Measurements from ENCODE around the gene GMFB.

GMFB gene

GRCh38 chr14:54488646-54489317 lies at the start of gene GMFB (continued):
- TF ChIP-seq ZNF37A (tag by site-specific recombination; IDR thresholded peaks at IDR 0.05) = no peak
- no peak for TF ChIP-seq ZNF155 (tag by site-specific recombination; IDR thresholded peaks at IDR 0.05)
- no peak for TF ChIP-seq ZNF19 (tag by site-specific recombination; IDR thresholded peaks at IDR 0.05; ENCODE audit: low read depth)
- peak; percentile 45; the same call in 1 of the 2 replicates for TF ChIP-seq ZNF449 (tag by site-specific recombination; IDR thresholded peaks at IDR 0.05)
- no peak for TF ChIP-seq ZNF221 (tag by site-specific recombination; IDR thresholded peaks at IDR 0.05; ENCODE audit: borderline replicate concordance)
- TF ChIP-seq ZSCAN23 (tag by site-specific recombination; IDR thresholded peaks at IDR 0.05) = no peak
- no peak for TF ChIP-seq ZNF350 (tag by site-specific recombination; IDR thresholded peaks at IDR 0.05)
- TF ChIP-seq ZNF184 (tag by site-specific recombination; IDR thresholded peaks at IDR 0.05) = no peak
- no peak for TF ChIP-seq ZNF157 (tag by site-specific recombination; IDR thresholded peaks at IDR 0.05)
- no peak for TF ChIP-seq ELK4 (IDR thresholded peaks at IDR 0.05; ENCODE audit: borderline replicate concordance, low read depth, low read length)
- TF ChIP-seq ZNF404 (tag by site-specific recombination; IDR thresholded peaks at IDR 0.05) = no peak
- TF ChIP-seq ZNF677 (tag by site-specific recombination; IDR thresholded peaks at IDR 0.05) = no peak
- TF ChIP-seq ZNF76 (tag by site-specific recombination; IDR thresholded peaks at IDR 0.05; ENCODE audit: borderline replicate concordance, low read depth) = peak; percentile 75
- TF ChIP-seq ZBTB1 (tag by site-specific recombination; IDR thresholded peaks at IDR 0.05) = no peak
- TF ChIP-seq ZNF140 (tag by site-specific recombination; IDR thresholded peaks at IDR 0.05) = no peak
- peak; percentile 73 for TF ChIP-seq PATZ1 (tag by site-specific recombination; IDR thresholded peaks at IDR 0.05)
- TF ChIP-seq ZNF488 (tag by site-specific recombination; IDR thresholded peaks at IDR 0.05) = no peak
- no peak for TF ChIP-seq HOXC10 (CRISPR knock-in tag; IDR thresholded peaks at IDR 0.05)
- TF ChIP-seq ZBTB11 (tag by site-specific recombination; conservative IDR thresholded peaks at IDR 0.05; ENCODE audit: low read depth) = peak; percentile 87
- TF ChIP-seq BCL11B (tag by site-specific recombination; IDR thresholded peaks at IDR 0.05; ENCODE audit: low read depth) = no peak
- peak; percentile 58; the same call in 1 of the 2 replicates for TF ChIP-seq ZNF629 (tag by site-specific recombination; IDR thresholded peaks at IDR 0.05)
- no peak for TF ChIP-seq ZNF398 (tag by site-specific recombination; IDR thresholded peaks at IDR 0.05)
- TF ChIP-seq ZNF626 (tag by site-specific recombination; IDR thresholded peaks at IDR 0.05) = no peak
- no peak for TF ChIP-seq HOXD13 (CRISPR knock-in tag; IDR thresholded peaks at IDR 0.05; ENCODE audit: borderline replicate concordance)
- no peak for TF ChIP-seq PRDM1 (tag by site-specific recombination; IDR thresholded peaks at IDR 0.05)
- TF ChIP-seq ZNF513 (tag by site-specific recombination; IDR thresholded peaks at IDR 0.05) = no peak
- no peak for TF ChIP-seq SCRT1 (tag by site-specific recombination; IDR thresholded peaks at IDR 0.05; ENCODE audit: borderline replicate concordance)
- TF ChIP-seq ZNF16 (tag by site-specific recombination; IDR thresholded peaks at IDR 0.05; ENCODE audit: low read depth) = no peak
